Measurements from ENCODE around the gene SLC25A12. TPM values are rescaled to one million over a fixed set of nuclear protein-coding genes. Genes with fewer than 3 reads are reported as not detected.
"Not testable (repeated sequence)": the region's sequence is repeated elsewhere in the genome, so short reads cannot be mapped to it uniquely, and the experiment has no call there.

The SLC25A12 gene
- total RNA-seq, 1 experiment from 2014 or later = 17.7 TPM

GRCh38 chr2:171909266-171909665 lies 15.2 kb upstream of the SLC25A12 start:
- POLR2A ChIA-PET (ENCODE audit: low non-redundant PET) = interaction anchor here (0.6 kb wide), 1 partner anchor 81 kb away, joined by 22 read pairs; no protein-coding TSS in a partner anchor
- Histone ChIP-seq H3K4me3 (ENCODE audit: low read depth, low read length, poor library complexity, severe bottlenecking) (no peak overlapping the region), H3K4me1 (ENCODE audit: insufficient read depth, low read length, poor library complexity, severe bottlenecking) (no peaks in the 10 kb centered on the region), H3K36me3 (ENCODE audit: insufficient read depth, low read length, poor library complexity, severe bottlenecking) (no peaks in the 10 kb centered on the region), H3K9me3 (ENCODE audit: low read depth, low read length, poor library complexity, severe bottlenecking) (no peaks in the 10 kb centered on the region), H3K27me3 (replicated peaks; ENCODE audit: insufficient read depth, low read depth, low read length, poor library complexity) (no peaks in the 10 kb centered on the region), H3K27ac (ENCODE audit: low read depth, low read length, poor library complexity, severe bottlenecking) (no peak overlapping the region)
- intact Hi-C loops (cut with micrococcal nuclease; ENCODE audit: unreplicated experiment) = no loop called here
- no TSS peak for BruUV-seq (replicated peaks)
- no peak for DNase-seq (ENCODE audit: low spot score)
- TF ChIP-seq CTCF (conservative IDR thresholded peaks at IDR 0.05; ENCODE audit: low read depth, low read length) (no peak), EZH2 (IDR thresholded peaks at IDR 0.05; ENCODE audit: borderline replicate concordance, low read depth, low read length, poor library complexity, severe bottlenecking) (no peak)
- CTCF ChIA-PET = no interaction called here

GRCh38 chr2:171908235-171908634 lies 14.2 kb upstream of the SLC25A12 start:
- Histone ChIP-seq H3K27me3 (replicated peaks; ENCODE audit: insufficient read depth, low read depth, low read length, poor library complexity) (no peaks in the 10 kb centered on the region), H3K36me3 (ENCODE audit: insufficient read depth, low read length, poor library complexity, severe bottlenecking) (no peaks in the 10 kb centered on the region), H3K27ac (ENCODE audit: low read depth, low read length, poor library complexity, severe bottlenecking) (no peak overlapping the region), H3K4me3 (ENCODE audit: low read depth, low read length, poor library complexity, severe bottlenecking) (no peak overlapping the region), H3K9me3 (ENCODE audit: low read depth, low read length, poor library complexity, severe bottlenecking) (no peaks in the 10 kb centered on the region), H3K4me1 (ENCODE audit: insufficient read depth, low read length, poor library complexity, severe bottlenecking) (no peaks in the 10 kb centered on the region)
- TF ChIP-seq EZH2 (IDR thresholded peaks at IDR 0.05; ENCODE audit: borderline replicate concordance, low read depth, low read length, poor library complexity, severe bottlenecking) = no peak
- no peak for TF ChIP-seq CTCF (conservative IDR thresholded peaks at IDR 0.05; ENCODE audit: low read depth, low read length)
- intact Hi-C loops (cut with micrococcal nuclease; ENCODE audit: unreplicated experiment) = no loop called here
- ChIA-PET POLR2A (ENCODE audit: low non-redundant PET) (interaction anchor here (0.6 kb wide), 1 partner anchor 154 kb away, joined by 3 read pairs; no protein-coding TSS in a partner anchor), CTCF (no interaction called here)
- BruUV-seq (replicated peaks) = no TSS peak
- DNase-seq (ENCODE audit: low spot score) = no peak

- no peak overlapping the region for H3K27ac ChIP-seq (ENCODE audit: low read depth, low read length, poor library complexity, severe bottlenecking)
- CTCF ChIA-PET = no interaction called here
- POLR2A ChIA-PET (ENCODE audit: low non-redundant PET) = no interaction called here
- no peaks in the 10 kb centered on the region for H3K4me1 ChIP-seq (ENCODE audit: insufficient read depth, low read length, poor library complexity, severe bottlenecking)
- H3K9me3 ChIP-seq (ENCODE audit: low read depth, low read length, poor library complexity, severe bottlenecking) = no peaks in the 10 kb centered on the region
- no peak for DNase-seq (ENCODE audit: low spot score)
- no TSS peak for BruUV-seq (replicated peaks)
- H3K27me3 ChIP-seq (replicated peaks; ENCODE audit: insufficient read depth, low read depth, low read length, poor library complexity) = no peaks in the 10 kb centered on the region
- TF ChIP-seq CTCF (conservative IDR thresholded peaks at IDR 0.05; ENCODE audit: low read depth, low read length) (no peak), EZH2 (IDR thresholded peaks at IDR 0.05; ENCODE audit: borderline replicate concordance, low read depth, low read length, poor library complexity, severe bottlenecking) (no peak)
- H3K36me3 ChIP-seq (ENCODE audit: insufficient read depth, low read length, poor library complexity, severe bottlenecking) = no peaks in the 10 kb centered on the region
- no peak overlapping the region for H3K4me3 ChIP-seq (ENCODE audit: low read depth, low read length, poor library complexity, severe bottlenecking)
- intact Hi-C loops (cut with micrococcal nuclease; ENCODE audit: unreplicated experiment) = no loop called here
Measured at GRCh38 chr2:171902840-171903420, 8.9 kb upstream of the SLC25A12 start.

- H3K9me3 ChIP-seq (ENCODE audit: low read depth, low read length, poor library complexity, severe bottlenecking); H3K4me3 ChIP-seq (ENCODE audit: low read depth, low read length, poor library complexity, severe bottlenecking); H3K36me3 ChIP-seq (ENCODE audit: insufficient read depth, low read length, poor library complexity, severe bottlenecking); H3K27ac ChIP-seq (ENCODE audit: low read depth, low read length, poor library complexity, severe bottlenecking); H3K4me1 ChIP-seq (ENCODE audit: insufficient read depth, low read length, poor library complexity, severe bottlenecking); intact Hi-C loops (cut with micrococcal nuclease; ENCODE audit: unreplicated experiment); POLR2A ChIA-PET (ENCODE audit: low non-redundant PET); CTCF ChIA-PET; BruUV-seq (replicated peaks); H3K27me3 ChIP-seq (replicated peaks; ENCODE audit: insufficient read depth, low read depth, low read length, poor library complexity); DNase-seq (ENCODE audit: low spot score): not testable (repeated sequence)
Measured at GRCh38 chr2:171899623-171900282, 5.7 kb upstream of the SLC25A12 start.
